Measurements from ENCODE around the gene ZBTB22.

- TF ChIP-seq CTCF (conservative IDR thresholded peaks at IDR 0.05; ENCODE audit: low read length) (no peak), EZH2phosphoT487 (IDR thresholded peaks at IDR 0.05; ENCODE audit: borderline replicate concordance) (no peak)
Measured at GRCh38 chr6:33288921-33289783, 28.4 kb downstream of the ZBTB22 start, which contains the start of the genes PFDN6 and WDR46.

Data from Loucy (cell line).